Hematopoietic multipotent progenitor cell (in vitro differentiated cells): ENCODE results near the gene PPP2R1B. TPM values are rescaled to one million over a fixed set of nuclear protein-coding genes. Genes with fewer than 3 reads are reported as not detected.
A peak's percentile ranks its signal among the peaks of the same experiment; 100 is the strongest.
"Not testable (repeated sequence)": the region's sequence is repeated elsewhere in the genome, so short reads cannot be mapped to it uniquely, and the experiment has no call there.

Experiments
- DNase-seq, 3 donors: peaks; one replicate each; pipeline ENCODE4 v3.0.0-alpha.2; 2011 to 2015; ENCODE audit warnings: low read depth in 2 of 3, low spot score in 2 of 3
- total RNA-seq: library from RNA; depleted of rRNA; stranded (reverse); fragments of >200 nt; gene quantifications from one replicate; pipeline ENCODE4 v1.2.3, GENCODE V29; 2012

The PPP2R1B gene
- total RNA-seq, 1 donor, result 13.5 TPM

DNA sequence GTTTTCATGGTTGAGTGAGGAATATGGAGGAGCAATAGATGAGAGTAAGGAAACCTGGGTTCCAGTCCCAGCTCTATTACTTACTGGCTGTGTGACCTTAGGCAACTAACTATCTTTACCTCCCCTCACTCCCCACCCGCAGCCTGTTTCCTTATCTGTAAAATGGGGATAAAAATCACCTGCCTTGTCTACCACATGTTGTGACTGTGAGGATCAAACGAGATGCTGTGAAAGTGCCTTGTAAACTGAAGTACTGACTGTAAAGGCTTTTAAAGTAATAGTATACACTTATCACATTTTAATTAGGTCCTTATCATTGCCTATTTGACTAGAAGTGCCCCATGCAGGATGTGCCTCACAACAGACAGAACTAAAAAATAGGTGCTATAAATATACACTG lies 18.9 kb upstream of the PPP2R1B start:
- no peak for DNase-seq

DNA sequence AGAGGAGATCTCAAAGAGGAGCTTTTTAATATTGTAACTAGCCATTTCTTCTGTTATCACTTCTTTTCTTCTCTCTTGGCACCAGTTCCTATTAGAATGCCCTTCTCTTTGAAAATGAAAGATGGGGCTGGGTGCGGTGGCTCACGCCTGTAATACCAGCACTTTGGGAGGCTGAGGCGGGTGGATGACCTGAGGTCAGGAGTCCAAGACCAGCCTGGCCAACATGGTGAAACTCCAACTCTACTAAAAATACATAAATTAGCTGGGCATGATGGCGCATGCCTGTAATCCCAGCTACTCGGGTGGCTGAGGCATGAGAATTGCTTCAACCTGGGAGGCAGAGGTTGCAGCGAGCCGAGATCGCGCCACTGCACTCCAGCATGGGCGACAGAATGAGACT lies 18.1 kb upstream of the PPP2R1B start:
- not testable (repeated sequence) for DNase-seq

DNA sequence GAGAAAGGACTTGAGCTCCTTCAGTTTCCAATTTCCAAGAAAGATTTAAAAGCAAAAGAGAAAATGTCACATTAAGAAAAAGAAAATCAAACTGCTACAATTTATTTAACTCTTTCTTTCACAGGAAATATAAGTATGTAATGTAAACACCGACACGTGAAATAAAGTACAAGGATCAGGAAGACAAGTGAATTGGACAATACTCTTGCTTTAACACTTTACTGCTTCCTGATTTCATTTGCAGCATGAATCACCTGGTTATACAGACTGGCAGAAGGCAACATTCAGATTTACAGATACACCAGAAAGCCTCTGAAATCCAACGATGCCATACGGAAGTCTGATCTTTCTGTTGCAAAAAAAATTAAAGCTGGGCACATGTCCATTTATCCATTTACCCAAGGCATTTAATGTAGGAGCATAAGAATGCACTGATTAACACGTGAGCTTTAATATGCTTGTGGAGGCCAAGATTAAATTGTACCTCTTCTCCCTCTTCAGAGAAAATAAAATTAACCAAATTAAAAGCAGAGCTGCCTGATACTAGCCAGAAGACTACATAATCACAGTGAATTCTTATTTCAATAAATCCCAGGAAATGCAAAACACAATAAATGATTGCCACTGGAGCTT lies 16.0 kb upstream of the PPP2R1B start:
- DNase-seq, result no peak

DNA sequence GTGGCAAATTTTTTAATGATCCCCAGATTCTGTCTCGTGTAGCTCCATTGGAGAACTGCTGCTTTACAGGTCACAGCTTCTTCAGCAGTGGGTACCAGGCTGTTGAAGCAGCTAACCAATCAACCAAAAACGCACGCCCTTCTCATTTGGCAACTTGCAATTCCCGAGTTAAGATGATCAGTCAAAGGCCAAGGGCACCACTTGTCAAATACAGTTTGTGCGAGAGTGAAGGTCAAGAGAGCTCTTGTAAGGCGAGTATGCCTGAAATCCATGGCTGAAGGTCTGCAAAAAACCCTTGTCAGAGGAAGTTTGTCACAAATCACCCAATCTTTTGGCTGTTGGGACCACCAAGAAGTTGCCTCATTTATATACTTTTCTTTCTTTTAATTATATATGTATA lies 12.9 kb upstream of the PPP2R1B start:
- no peak for DNase-seq

DNA sequence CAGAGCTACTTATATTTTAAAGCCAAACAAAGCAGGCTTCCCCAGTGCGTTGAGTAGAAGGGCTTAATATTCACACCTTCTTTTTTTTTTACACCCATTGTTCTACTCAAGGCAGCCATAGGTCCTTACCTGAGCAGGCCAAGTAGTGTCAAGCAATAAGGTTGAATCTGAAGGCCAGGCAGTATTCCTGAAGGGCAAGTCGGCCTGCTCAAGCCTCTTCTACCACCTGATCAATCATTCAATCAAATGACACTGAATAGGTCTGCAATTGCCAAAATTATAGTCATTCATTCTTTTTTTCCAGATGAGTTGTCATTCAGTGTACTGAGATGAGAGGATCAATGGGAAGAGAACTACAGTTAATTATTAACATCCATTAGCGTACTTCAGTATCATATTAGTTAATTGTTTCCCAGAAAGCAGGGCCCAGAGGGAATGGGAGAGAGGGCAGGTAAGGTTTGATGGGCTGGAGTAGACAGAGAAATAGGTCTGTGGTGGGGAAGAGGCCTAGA lies 11.9 kb upstream of the PPP2R1B start:
- no peak for DNase-seq

DNA sequence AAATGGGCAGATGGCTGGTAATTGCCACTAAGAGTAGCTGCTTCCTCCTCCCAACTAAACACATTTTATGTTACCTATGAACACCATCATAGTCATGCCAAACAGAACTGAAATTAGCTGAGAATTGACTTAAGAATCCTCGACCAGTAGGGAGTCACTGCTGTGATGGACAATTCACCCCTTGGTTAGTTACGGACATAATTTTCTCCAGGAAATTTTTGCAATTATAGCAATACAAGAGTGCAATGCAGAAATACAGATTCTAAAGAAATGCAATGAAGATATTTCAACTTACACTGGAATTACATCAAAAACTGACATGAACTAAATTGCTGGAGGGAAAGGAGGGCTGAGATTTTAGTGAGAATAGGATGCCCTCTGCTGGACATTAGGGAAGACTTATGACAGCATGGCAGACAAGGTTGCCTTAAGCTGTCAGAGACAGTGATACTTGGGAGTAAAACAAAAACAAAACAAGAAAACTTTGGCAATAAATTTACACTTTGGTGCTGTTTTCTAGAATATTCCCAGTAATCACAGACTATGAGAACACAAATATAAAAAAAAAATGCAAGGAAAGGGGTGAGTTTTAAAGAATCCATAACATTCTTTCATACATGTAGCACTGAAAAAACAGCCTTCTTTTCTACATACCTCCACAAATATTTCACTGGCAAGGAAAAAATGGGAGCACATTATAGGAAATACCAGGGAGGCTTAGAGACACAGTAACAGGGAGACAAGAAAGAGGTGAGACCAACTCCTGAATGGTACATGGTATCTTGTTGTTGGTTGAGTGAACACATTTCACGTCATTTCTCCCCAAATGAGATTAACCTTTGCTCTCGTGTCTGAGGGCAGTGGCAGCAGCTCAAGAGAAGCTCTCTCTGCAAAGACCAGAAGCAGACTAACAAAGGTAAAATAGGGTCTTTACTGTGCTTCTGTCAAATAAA lies 11.2 kb upstream of the PPP2R1B start:
- peak in 2 of 3 donors; percentile 58 to 81 for DNase-seq

DNA sequence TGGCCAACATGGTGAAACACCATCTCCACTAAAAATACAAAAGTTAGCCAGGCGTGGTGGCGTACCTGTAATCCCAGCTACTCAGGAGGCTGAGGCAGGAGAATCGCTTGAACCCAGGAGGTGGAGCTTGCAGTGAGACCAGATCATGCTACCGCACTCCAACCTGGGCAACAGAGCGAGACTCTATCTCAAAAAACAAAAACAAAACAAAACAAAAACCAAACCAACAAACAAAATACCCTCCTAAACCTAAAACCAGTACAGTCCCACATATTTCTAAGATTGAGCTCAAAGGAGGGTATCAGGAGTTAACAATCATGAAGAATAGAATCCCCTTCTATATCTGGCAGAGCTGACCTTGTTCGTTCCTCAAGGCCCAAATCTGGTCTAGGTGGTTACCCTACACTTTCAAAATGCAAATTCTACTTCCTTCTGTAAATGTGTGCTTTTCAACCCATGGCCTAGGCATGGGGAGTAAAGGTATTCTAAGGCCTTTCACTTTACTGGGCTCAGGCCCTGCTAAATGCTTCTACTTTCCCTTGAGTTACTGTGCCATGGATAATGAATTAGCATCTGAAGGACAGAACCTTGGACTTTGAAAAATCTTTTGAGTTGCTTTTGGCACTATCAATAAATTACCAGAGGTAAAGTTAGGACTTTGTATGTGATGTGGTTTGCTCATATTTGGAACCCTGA lies 10.4 kb upstream of the PPP2R1B start:
- no peak for DNase-seq

DNA sequence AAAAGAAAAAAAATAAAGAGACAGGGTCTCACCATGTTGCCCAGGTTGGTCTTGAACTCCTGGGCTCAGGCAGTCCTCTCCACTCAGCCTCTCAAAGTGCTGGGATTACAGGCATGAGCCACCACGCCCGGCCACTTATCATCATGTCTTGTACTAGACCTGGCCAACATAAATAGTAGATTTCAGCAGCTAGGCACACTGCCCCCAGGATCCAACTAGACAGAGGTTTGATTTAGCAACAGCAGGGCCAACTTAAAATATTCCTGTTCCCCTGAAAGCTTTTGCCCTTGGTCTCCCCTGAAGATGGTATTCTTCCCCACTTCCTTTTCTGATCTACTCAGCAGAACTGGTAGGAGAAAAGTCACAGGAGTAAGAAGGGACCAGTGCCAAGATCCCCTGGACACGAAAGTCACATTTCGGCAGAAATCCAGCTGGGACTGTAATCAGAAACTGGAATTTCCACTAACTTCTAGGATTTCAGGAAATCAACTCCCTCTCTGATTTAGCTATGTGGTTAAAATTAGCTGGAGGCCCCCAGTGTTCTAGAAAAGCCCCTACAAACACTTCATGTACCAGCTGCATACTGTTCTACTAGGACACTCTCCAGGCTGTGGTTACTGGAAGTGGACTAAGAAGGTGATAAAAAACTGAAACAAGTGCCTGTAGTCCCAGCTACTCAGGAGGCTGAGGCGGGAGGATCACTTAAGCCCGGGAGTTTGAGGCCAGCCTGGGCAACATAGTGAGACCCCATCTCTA lies 8.9 kb upstream of the PPP2R1B start:
- DNase-seq, result no peak

DNA sequence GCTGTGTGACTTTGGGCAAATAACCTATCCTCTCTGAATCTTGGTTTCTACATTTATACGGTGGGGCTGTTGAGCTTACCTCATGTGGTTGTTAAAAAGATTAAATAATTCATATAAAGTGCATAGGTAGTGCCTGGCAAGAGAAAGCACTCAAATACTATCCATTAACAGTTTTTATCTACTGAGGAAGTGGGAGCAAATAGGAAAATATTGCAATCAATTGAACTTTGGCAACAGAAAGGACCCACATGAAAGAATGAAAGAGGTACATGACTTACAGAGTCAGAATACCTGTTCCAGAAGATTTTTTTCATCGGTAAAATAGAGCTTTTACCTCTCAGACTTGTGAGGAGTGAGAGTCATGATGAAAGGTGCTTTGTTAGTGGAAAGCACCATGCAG lies 6.3 kb upstream of the PPP2R1B start:
- DNase-seq, result no peak

DNA sequence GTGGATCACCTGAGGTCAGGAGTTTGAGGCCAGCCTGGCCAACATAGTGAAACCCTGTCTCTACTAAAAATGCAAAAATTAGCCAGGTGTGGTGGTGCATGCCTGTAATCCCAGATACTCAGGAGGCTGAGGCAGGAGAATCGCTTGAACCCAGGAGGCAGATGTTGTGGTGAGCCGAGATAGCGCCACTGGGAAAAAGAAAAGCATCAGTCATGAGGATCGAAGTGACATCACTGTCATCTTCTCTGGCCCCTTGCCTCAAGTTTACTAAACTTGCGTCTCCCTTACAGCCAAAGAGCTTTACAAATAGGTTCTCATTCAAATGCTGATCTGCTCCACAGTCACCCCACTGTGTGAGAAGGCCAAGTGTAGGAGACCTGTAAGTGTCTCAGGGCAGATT lies 5.0 kb upstream of the PPP2R1B start:
- not testable (repeated sequence) for DNase-seq

DNA sequence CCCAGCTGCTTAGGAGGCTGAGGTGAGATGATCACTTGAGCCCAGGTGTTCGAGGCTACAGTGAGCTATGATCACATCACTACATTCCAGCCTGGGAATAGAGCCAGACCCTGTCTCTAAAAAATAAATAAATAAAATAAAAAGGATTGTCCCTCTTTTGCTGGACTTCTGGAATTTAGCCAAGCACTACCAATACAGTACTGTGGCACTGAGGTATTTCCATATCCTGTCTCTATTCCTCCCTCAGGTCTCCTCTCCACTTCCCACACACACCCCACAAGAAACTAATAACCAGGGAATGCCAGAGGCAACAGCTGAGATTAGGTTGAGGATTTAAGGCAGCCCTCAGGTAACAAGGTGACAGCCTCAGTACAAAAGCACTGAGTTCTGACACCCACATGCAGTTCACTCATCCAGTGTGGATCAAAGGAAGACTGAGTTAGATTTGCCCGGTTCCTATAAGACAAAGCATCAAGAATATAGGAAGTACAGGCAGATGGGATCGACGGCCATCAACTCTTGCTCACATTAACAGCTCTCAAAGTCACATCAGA lies 4.5 kb upstream of the PPP2R1B start:
- no peak for DNase-seq

DNA sequence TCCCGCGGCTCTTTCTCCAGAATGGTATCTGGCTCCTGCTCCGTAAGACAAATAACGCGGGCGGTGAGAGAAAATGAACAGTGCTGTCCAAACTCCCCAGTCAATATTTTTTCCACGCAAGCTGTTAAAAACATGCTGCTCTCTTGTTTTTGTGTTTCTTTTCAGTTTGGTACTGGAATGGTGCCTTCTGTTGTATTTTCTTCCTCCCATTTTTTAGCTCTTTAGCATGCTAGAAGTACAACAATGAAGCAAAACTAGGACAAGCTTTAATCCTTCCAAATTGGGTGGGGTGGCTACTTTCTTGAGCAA lies 599 bp upstream of the PPP2R1B start:
- DNase-seq, result peak in 1 of 3 donors; percentile 7

DNA sequence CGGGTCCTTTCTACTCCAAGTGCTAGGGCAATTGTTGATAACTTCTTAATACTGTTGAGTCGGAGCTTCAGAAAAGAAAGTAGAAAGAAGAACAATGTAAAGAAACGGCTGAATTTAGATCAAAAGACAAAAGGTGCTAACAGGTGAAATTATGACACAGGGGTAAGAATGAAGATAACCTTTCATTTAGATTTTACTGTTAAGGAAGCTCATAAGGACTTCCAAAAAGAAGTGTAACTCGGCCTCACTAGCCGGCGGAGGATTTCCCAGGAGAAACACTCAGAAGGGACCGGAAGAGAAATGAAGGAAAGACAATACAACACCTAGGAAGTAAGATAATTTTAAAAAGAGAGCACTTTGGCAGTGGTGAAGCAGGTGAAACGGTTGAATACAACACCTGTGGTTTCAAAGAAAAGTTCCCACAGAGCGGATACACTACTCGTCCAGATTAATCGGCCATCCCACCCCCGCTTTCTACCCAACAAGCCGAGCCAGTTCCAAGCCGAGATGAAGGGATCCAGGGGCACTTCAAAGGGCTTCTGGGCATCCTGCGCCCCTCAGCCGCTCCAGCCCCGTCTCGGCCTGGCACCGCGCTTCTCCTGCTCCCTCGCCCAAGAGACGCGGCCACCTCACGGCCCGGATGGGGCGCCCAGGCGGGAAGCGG lies 737 bp downstream of the PPP2R1B start:
- DNase-seq, result peak in 1 of 3 donors; percentile 2

DNA sequence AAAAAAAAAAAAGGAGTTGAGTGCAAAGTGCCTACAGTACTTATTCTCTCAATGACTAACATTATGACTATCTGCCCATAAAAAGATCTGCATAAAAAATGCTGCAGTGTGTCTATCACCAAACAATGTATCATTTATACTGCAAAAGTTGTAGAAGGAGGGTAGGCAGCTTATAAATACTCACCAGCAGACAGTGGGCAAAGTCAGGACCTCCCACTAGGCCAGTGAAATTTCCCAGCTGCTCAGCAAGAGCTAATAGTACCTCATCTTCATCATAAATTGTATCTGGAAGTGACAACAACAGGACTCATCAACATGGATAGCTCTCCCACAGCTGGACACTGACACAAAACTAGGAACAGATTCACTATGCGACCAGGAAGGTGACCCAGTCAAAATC lies 1.6 kb downstream of the PPP2R1B start:
- DNase-seq, result no peak

DNA sequence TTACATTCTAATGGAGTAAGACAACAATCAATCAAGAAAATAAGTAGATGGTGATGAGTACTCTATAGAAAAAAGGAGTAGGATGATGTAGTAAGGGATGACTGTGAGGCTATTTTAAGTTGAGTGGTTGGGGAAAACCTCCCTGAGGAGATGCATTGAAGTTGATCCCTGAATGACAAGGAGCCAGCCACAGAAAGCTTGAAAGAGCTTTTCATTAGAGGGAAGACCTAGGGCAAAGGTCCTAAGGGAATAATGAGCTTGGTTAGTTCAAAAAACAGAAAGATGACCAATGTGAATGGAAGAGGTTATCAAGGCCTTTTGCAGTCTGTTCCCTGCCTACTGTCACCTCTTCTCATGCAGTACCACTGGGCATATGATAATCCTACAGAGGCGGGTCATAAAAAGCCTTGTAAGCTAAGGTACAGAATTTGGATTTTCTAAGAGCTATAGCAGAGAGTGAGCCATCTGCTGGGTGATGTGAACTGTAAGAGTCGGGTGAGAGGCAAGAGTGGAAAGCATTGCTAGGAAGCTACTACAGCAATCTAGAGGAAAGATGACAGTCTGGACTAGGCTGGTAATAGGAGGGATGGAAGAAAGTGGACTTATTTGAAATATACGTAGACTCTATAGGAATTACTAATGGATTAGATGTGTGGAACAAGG lies 3.1 kb downstream of the PPP2R1B start:
- no peak for DNase-seq

DNA sequence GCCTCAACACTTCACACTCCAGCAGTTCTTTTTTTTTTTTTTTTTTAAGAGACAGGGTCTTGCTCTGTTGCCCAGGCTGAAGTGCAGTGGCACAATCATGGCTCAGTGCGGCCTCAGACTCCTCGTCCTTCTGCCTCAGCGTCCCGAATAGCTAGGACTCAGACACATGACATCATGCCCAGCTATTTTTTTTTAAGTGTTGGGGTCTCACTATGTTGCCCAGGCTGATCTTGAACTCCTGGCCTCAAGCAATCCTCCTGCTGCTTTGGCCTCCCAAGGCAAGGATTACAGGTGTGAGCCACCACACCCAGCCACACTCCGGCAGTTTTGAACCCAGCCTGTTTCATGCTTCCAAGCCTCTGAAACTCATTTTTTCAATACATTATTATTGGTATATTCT lies 3.7 kb downstream of the PPP2R1B start:
- no peak for DNase-seq

DNA sequence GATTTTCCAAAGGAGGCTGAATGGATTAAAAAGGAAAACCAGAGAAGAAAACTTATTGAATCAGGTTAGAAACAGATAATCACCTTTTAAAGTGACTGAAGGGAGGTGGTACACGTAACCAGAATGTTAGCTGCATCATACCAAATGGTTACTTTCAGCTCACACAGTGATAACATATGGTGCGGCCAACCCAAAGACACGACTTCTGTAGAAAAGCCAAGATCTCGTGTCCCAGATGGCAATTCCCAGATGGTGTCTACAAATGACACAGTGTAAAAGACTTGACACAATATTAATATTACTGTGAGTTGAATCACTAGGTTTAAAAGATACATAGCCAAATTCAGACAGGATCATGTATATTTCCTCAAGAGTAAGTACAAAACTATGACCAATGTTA lies 5.2 kb downstream of the PPP2R1B start:
- DNase-seq, result no peak

DNA sequence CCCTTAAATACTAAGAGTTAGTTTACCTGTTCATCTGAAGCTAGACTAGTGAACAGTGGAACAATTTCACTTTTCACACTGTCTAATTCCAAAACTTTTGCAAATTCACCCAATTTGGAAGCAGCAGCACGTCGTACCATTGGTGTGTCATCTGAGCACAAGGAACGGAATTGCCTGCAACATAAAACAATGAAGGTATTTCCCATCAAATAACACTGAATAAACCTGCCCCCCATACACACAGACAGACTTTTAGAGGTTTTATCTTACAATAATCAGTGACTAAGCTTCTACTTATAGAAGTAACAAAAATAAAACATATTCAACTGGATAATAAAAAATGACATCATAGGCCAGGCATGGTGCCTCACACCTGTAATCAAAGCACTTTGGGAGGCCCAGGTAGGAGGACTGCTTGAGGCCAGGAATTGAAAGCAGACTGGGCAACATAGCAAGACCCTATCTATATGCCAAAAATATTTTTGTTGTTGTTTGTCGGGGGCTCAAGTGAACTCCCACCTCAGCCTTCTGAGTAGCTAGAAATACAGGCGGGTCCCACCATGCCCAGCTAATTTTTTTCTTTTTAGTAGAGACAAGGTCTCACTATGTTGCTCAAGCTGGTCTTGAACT lies 6.3 kb downstream of the PPP2R1B start:
- DNase-seq, result no peak

DNA sequence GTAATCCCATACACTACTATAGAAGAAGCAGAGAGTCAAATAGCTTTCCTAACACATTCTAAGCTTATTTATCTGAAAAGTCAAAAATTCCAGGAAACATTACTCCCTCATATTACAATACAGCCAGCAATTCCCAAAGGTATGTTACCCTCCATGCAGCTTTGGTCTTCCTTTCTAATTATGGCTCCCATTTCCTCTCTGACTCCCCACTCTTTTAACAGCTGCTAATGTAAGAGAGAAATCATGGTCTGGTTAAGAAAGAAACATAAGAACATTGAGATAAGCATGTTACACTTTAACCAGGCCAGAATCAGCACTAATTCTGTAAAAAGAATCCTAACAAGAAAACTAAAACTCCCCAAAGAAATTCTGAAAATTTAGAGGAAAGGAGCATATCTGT lies 6.8 kb downstream of the PPP2R1B start:
- DNase-seq, result no peak
